Pulmonary artery endothelial cell (primary cell): Measurements from ENCODE around the gene ERC1. TPM values are rescaled to one million over a fixed set of nuclear protein-coding genes. Genes with fewer than 3 reads are reported as not detected.
A peak's percentile ranks its signal among the peaks of the same experiment; 100 is the strongest.
"Not testable (repeated sequence)": the region's sequence is repeated elsewhere in the genome, so short reads cannot be mapped to it uniquely, and the experiment has no call there.

Experiments
- DNase-seq: peaks from one replicate; pipeline ENCODE4 v3.0.0-alpha.2; 2011; ENCODE audit warnings: low read depth, low spot score
- total RNA-seq: library from RNA; depleted of rRNA; stranded (reverse); fragments of >200 nt; gene quantifications from 2 replicates; pipeline ENCODE4 v1.2.3, GENCODE V29; 2014

ERC1 gene
- total RNA-seq, 1 donor from 2014 or later: 24.1 TPM

GRCh38 chr12:1122786-1123185 lies 131.8 kb downstream of the ERC1 start:
- DNase-seq: no peak

- DNase-seq: no peak
Observed at GRCh38 chr12:1126091-1126490, 135.1 kb downstream of the ERC1 start.

GRCh38 chr12:1127021-1127420 lies 136.0 kb downstream of the ERC1 start:
- no peak for DNase-seq

- DNase-seq: no peak
Observed at GRCh38 chr12:1130164-1130563, 139.1 kb downstream of the ERC1 start.

GRCh38 chr12:1130571-1130970 lies 139.5 kb downstream of the ERC1 start:
- no peak for DNase-seq

- no peak for DNase-seq
Observed at GRCh38 chr12:1131811-1132224, 140.8 kb downstream of the ERC1 start.

- no peak for DNase-seq
Observed at GRCh38 chr12:1132311-1132710, 141.3 kb downstream of the ERC1 start.

GRCh38 chr12:1138691-1139090 lies 147.7 kb downstream of the ERC1 start:
- no peak for DNase-seq

- not testable (repeated sequence) for DNase-seq
Observed at GRCh38 chr12:1146758-1147157, 155.7 kb downstream of the ERC1 start.

GRCh38 chr12:1147821-1148220 lies 156.8 kb downstream of the ERC1 start:
- DNase-seq: no peak

- no peak for DNase-seq
Observed at GRCh38 chr12:1157046-1157445, 166.0 kb downstream of the ERC1 start.

- DNase-seq: no peak
Observed at GRCh38 chr12:1161197-1161596, 170.2 kb downstream of the ERC1 start.

GRCh38 chr12:1162081-1162760 lies 171.2 kb downstream of the ERC1 start:
- no peak for DNase-seq

GRCh38 chr12:1167784-1168183 lies 176.8 kb downstream of the ERC1 start:
- DNase-seq: no peak

- DNase-seq: no peak
Observed at GRCh38 chr12:1170411-1170810, 179.4 kb downstream of the ERC1 start.

- DNase-seq: peak; percentile 24
Observed at GRCh38 chr12:1171657-1172408, 180.8 kb downstream of the ERC1 start.

- DNase-seq: no peak
Observed at GRCh38 chr12:1173781-1174617, 183.0 kb downstream of the ERC1 start.

GRCh38 chr12:1174659-1175058 lies 183.6 kb downstream of the ERC1 start:
- no peak for DNase-seq

GRCh38 chr12:1176191-1176590 lies 185.2 kb downstream of the ERC1 start:
- DNase-seq: no peak

- no peak for DNase-seq
Observed at GRCh38 chr12:1179128-1179527, 188.1 kb downstream of the ERC1 start.

- DNase-seq: no peak
Observed at GRCh38 chr12:1182069-1182468, 191.0 kb downstream of the ERC1 start.

- peak; percentile 40 for DNase-seq
Observed at GRCh38 chr12:1184402-1184801, 193.4 kb downstream of the ERC1 start.
